ENCODE measurements around the gene SEMA7A.

SEMA7A gene

DNA sequence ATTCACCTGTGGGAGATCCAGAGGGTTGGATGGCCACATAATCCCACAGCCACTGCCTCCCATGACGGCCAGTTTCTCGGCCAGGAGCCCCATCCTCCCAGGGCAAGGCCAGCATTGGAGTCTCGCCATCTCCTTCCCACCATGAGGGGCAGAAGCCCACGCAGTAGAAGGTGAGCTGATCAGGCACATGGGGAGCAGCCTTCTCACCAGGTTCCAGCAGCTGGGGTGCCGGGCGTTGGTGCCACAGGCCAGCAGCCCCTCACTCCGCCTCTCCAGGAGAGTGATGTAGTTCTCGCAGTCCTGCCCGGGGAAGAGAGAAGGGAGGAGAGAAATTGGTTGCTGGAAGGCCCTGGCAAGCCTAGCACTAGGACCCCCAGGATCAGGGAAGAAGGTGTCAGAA, 16.1 kb downstream of the SEMA7A start:
- no peak for DNase-seq

DNA sequence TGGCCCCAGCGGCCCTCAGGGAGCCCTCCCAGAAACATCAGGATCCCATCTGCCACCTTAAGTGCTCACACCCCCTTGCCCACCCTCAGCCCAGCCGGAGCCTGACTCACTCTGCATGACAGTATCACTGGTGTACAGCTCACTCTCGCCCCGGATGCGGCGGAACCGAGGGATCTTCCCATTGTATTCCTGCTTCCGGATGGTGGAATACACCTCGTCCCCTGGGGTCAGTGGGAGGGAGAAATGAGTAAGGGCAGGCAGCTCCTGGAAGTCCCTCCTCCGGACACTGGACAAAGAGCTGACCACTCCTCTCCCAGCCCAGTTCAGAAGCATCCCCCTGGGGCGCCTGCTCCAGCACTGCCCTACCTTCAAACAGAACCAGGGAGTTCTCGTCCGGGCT, 16.5 kb downstream of the SEMA7A start:
- no peak for DNase-seq

DNA sequence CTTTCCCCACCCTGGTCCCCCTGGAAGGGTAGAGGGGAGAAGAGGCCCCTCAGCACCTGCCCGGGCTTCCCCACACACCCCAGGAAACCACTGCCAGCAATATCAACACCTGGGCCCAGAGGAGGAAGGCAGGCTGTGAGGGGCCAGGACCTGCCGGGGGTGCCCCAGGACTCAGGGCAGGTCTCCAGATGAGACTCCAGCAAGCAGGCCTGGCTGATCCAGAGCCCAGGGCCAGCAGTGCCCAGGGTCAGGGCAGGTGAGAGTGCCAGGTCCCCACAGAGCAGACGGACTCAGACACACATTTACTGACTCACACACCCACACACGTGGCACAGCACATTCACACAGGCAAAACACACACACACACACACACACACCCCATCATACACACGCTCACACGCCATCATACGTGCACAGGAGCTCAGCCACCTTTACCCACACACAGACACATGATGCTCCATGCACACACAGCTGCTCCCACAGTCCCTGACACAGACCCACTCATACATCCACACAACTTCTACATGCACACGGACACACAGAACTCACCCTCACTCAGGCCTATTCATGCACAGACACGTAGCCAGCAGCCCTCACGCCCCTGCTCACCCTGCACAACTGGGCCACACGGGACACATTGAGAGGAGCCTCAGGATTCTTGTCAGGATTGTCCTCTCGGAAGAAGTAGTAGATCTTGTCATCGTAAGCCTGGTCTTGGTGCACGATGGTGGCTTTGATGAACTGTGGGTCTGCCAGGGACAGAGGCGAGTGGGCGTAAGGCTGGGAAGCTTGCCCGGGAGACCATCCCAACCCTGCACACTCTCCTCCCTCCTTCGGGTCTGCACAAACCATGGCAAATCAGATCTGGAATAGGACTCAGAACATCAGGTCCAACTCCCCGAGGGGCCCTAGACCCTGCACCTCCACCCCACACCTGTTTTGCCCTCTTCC, 17.5 kb downstream of the SEMA7A start:
- DNase-seq, result no peak

DNA sequence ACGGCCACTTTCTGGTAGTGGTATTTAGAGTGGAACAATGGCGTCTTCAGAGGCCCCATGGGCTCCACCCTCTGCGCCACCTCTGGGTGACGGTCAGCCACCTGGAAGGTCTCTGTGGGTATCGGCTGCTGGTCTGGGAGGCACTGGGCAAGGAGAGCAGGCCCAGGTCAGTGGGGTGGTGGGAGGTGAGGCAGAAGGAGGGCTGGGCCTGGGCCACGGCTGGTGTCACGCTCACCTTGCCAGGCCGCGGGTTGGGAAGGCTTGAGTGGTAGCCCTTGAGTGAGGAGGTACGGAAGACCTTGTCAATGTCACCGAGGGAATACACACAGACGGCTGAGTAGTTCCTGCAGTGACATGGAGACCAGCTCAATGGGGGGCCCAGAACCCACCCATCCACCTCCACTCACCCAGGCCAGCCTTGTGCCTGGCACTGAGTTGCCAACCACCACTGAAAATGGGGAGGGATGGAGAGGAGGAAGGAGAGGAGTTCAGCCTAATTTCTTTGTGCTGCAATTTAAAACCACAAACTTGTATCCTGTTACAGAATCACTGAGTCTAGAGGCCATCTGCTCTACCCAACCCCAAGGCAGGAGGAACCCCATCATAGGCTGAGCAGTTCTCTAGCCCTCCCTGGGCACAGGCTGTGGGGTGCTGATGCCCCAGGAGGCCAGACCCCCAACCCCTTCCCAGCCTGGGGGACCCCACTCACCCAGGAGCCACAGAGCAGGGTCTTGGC, 19.0 kb downstream of the SEMA7A start:
- DNase-seq, result no peak

DNA sequence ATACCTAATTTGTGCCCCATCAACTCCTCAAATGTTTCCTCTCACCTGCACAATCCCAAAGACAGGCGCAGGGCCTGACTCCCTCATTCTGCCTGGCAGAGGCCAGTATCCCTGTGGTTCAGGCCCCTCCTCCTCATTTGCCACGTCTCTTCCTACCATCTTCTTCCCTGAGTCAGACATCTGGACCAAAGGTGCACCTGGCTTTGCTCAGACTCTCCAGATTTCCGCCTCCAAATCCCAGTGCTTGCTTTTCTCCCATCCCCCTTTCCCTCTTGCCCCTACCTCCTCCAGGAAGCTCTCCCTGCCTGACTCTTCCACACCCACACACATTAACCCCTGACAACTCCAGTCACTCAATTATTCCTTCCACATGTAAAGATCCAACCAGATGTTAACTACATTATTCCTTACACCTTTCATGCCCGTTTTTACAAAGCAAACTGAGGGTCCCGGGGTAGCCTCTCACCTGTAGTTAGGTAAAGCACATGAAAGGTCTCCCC, 19.6 kb downstream of the SEMA7A start:
- DNase-seq, result no peak

DNA sequence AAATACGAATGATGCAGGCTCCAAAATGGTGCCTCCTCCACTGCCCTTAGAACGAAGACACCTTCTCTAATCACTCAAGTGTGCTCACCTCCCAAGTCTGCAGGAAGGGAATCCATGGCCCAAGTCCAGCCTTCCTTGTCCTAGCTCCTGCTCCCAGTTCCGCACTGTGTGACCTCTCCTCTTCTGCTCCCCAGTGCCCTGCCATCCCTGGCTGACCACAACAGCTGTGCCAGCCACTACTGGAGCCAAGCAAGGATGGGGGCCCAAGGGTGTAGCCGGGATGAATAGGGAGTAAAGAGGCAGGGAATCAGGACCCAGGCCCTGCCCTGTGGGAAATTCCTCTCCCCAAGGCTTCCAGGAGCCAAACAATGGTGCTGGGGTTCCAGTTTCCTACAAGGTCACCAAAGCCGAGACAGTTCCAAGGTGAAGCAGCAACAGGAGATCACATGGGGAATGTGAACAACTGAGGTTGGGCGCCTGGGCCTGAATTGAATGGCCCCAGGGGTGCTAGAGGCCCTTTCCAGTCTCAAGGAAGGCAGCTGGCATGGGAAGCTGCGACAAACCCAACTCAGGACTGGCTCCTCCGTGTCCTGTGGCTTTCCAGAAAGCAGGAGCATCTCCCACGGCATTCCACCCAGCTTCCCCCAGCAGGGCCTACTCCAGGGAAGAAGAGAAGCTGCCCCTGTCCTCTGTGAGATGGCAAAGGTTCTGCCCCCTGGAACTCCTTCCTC, 20.2 kb downstream of the SEMA7A start:
- no peak for DNase-seq

DNA sequence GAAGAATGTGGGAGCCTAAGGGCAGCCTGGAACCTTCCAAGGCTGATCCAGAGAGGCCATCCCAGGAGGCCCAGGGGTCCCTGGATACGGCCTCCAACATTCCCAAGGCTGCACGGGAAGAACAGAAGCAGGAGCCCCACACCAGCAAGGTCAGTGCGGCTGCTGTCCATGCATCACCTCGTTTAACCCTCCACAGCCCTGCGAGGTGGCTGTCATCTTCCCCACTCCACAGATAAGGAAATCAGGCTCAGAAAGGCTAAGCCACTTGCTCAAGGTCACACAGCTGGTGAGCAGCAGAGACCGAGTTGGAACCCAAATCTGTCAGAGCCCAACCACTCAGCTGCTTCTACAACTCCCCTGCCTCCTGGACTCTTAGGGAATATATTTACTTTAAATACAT, 21.6 kb downstream of the SEMA7A start:
- no peak for DNase-seq

DNA sequence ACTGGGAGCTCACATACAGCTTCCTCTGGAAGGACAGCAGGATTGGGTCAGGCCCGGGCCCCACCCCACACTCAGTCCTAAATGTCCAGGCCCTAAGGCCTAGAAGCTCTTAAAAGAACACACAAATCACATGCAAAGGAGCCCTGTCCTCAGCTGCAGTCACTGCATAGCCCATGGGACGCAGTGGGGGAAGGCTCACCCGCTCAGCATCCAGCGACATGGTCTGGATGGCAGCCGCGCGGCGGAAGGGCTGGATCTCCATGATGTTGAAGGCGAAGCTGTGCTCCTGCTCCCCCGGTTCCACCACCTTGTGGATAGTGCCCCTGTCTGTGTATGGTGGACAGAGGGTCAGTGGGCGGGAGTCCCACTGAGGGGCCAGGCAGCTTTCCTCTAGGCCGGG, 22.1 kb downstream of the SEMA7A start:
- no peak for DNase-seq

DNA sequence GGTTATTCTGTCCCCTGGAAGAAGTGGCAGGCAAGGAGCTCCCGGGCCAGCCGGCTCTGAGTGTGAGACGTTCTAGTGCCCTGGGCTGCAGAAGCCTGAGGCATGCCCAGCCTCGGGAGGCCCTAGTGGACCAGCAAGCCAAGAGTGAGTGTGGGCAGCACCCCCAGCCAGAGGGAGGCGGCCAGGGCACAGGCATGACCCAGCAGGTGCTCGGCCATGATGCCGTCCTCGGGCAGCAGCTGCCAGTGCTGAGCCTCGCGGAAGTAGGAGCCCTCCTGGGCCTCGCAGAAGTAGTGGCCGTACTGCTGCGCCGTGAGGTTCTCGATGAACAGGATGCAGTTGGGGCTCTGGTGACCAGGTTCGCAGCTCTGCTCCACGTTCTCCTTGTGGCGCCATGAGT, 23.3 kb downstream of the SEMA7A start:
- no peak for DNase-seq

DNA sequence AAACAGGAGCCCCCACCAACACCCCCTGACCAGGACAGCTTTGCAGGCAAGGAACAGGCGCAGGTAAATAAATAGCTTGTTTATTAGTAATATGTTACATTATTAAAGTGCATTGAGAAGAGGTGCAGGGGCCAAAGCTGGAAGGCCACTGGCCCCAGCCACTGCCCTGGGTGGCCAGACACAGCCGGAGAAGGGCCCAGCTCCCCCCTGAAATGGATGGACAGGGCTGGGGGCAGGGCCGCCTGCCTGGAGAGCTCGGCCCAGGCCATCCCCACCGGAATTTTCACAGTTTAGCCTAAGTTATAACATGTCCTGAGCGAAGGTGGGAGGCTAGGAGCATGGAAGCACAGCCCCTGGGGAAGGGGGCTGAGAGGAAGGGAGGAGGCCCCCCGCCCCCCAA, 24.5 kb downstream of the SEMA7A start:
- no peak for DNase-seq

DNA sequence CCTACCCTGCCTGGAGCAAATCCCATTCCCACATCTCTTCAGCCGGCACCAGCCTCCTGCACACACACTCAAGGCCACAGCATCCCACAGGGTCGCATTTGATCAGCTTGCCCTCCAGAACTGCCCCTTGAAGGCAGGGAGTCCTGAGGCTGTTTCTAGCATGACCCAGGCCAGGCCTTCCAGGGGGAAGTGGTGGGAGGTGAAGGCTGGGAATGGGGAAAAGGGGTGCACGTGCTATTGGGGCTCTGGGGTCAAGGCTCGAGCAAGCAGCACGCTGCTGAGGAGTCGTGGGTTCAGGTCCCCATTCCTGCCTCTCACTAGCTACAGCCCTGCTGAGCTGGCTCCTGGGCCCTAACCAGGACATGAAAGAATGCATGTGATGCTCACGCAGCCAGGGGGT, 24.9 kb downstream of the SEMA7A start:
- no peak for DNase-seq

DNA sequence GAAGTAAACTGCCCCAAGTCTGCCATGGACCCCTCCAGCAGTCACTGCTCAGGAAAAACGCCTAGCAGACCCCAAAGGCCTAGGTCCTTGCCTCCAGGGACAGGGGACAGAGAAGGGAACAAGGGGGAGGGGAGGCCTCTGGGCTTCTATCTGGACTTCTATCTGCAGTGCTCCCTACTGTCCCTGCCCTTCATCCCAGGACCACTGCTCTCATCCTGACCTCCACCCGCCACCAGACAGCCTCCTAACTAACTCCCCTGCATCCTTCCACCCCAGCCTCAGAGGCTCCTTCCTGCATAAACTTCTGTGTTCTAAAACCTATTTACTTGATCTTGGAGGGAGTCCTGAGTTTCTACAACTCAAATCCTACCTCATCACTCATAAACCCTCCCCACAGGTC, 25.4 kb downstream of the SEMA7A start:
- DNase-seq, result no peak

DNA sequence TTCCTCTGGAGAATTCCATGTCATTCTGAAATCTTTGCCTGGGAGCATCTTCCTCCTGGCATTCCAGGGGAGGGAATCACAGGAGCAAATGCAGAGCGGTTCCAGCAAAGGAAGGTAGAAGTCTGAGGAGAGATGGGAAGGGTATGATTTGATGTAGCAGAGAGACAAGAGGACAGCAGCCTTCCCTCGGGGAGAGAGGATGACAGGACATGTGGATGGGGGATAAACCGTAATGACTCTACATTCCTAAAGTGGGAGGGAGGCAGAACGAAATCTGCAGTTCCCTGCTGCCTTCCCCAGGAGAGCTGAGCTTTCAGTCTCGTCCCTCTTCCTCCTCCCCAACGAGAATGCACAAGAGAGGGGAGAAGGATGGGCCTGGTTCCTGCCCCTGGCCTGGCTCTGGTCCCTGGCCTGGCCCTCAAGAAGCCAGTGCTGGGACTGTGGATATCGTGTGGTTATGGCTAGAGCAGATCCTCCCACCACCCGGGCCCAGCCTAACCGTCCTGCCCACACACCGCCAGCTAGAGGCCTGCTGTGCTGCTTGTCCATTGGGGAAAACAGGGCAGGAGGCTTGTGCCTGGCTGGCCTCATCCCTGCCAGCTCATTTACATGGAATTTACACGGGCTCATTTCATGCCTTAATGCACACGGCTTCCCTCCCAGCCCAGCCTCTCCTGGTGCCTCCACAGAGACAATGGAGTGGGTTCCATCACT, 26.6 kb downstream of the SEMA7A start:
- peak in 1 of 56 donors; percentile 19 for DNase-seq

DNA sequence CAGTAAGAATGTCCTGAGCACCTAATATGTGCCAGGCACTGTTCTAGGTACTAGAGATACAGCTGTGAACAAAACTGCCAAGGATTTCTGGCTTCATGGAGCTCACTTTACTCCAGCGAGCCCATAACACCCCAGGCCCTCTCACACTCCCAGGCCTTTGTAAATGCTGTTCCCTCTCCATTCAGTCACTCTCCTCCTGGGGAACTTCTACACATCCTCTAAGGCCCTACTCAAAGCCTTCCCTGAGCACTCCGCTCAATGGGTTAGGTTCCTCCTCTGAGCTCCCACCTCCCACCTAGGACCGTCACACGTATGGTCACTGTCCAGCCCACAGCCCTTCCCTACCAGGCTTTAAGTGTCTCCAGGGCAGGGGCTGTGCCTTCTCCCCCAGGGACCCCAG, 27.2 kb downstream of the SEMA7A start:
- no peak for DNase-seq

DNA sequence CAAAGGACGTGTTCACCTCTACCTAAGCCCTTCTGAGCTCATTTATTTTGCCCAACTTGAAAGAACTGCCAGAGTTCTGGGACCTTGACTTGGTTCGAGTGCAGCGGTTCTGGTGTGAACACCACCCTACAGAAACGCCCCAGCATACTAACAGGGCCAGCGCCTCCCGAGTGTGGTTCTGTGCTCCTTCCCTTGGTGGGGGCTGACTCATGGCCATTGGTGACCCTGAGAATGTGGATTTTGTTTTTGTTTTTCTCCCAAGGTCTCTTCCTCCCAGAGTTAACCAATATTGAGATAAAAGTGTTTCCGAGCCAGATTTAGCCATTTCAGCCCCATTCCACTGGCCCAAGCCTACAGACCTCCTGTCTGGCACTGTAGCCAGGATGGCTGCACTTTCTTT, 27.9 kb downstream of the SEMA7A start:
- no peak for DNase-seq

DNA sequence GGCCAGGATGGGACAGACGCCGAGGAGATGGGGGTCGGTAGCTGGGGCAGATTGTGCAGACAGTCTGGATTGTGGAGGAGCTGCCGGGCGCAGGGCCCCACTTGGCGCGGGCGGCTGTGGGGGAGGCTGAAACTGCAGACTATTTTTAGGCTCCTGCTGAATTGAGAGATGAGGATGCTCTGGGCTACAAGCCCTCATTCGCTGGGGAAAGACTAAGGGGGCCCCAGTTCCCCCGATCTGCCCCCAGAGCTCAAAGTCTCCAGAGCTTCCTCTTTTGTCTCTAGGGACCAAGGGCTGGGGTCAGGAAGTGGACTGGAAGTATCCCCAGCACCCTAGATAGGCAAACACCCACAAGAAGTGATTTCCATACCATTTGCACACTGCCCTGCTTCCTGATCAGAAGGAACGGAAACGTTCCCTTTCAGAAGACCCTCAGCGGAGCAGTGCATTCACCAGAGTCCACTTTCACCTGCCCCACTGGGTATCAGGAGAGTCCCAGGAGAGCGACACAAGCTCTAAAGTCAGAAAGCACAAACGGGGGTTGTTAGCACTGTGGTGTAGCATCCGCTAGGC, 29.7 kb downstream of the SEMA7A start:
- DNase-seq, result peak in 14 of 56 donors; percentile 8 to 63 (median 22)

DNA sequence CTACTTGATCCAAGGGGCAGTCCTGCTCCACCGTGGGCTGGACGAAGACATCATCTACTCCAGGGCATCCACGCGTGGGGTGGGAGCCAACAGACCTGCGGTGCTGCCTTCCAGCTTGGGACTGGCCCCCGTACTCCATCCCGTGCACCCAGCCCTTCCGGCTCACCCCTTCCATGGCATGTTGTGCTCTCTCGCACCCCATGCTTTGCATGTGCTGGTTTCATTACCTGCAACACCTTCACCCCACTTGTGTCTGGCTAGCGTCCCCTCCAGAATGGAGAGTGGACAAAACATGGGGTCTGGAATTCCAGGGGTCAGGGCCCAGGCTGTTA, 30.2 kb downstream of the SEMA7A start:
- no peak for DNase-seq

DNA sequence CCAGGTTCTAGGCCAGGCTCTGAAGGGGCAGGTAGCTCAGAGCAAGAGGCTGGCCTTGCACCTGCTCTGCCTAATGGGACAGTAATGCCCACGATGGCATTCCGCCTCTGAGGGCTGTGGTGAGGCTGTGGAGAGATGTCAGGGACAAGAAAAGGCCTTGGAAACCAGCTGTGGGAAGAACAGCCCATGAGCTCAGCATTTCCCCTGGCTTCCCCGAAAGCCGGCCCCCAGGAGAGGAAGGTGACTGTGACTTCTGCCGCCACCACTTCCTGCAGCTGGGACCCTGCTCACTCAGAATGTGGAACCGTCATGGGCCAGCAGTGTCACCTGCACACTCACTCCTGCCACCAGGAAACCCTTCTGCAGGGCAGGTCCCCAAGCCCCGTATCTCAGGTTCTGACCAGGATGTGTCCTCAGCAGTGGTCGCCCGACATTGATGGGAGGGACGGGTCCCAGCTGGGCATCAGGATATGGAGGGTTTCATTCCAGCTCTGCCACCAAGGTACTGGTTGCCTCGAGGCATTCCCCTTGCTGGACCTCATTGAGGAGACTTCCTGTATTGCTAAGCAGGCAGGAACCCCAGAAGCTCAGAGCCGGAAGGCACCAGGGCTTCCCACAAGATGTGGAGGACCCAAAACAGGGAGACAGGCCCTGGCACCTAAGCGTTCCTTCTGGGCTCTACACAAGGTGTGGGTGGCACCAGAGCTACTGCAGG, 30.7 kb downstream of the SEMA7A start:
- peak in 1 of 56 donors; percentile 18 for DNase-seq

DNA sequence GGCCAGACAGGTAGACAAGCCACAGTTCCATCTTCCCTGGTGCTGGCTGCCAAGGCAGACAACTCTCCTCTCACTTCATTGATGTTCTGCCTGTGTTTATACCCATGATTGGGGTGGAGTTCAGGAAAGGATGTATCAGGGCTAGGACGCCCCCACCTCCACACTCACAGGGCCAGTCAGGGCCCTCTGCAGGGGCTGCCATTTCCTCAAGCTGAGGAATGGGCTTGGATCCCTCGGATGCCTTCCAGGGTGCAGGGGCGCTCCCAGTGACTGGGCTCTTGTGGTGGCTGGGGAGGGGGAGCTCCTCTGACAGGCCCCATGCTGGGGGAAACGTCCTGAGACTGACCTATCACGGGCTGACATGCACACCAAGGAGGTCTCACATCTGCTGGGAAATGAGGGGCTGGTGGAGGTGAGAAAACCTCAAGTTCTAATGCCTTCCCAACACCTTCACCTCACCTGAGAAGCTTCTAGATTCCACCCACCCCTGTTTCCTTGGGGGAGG, 31.4 kb downstream of the SEMA7A start:
- no peak for DNase-seq
